ENCODE results near the gene GLRX. TPM values are rescaled to one million over a fixed set of nuclear protein-coding genes. Genes with fewer than 3 reads are reported as not detected.

The GLRX gene
- total RNA-seq, 2 experiments from 2014 or later, result 50.4 to 51.1 TPM

GRCh38 chr5:95770830-95771708 lies 51.5 kb downstream of the GLRX start:
- DNase-seq, result no peak
- Mint-ChIP-seq H3K27me3 (ENCODE audit: low read depth) (no peaks in the 10 kb centered on the region), H3K9me3 (no peaks in the 10 kb centered on the region), H3K4me1 (ENCODE audit: low read depth) (no peaks in the 10 kb centered on the region), H3K27ac (no peak overlapping the region), H3K4me3 (no peak overlapping the region), H3K36me3 (ENCODE audit: low read depth) (no peaks in the 10 kb centered on the region)
- intact Hi-C loops (cut with micrococcal nuclease), result no loop called here
- CTCF ChIA-PET, result interaction anchor here (0.6 to 3.3 kb wide), 6 partner anchors 11 to 107 kb away, joined by 3 to 32 read pairs (median 3); no protein-coding TSS in a partner anchor

- Mint-ChIP-seq H3K4me1 (ENCODE audit: low read depth) (no peaks in the 10 kb centered on the region), H3K27me3 (ENCODE audit: low read depth) (no peaks in the 10 kb centered on the region), H3K9me3 (no peaks in the 10 kb centered on the region), H3K4me3 (no peak overlapping the region), H3K36me3 (ENCODE audit: low read depth) (no peaks in the 10 kb centered on the region), H3K27ac (no peak overlapping the region)
- CTCF ChIA-PET, result interaction anchor here (0.6 to 3.3 kb wide), 8 partner anchors 13 to 196 kb away, joined by 3 to 32 read pairs (median 4); no protein-coding TSS in a partner anchor
- DNase-seq, result no peak
- intact Hi-C loops (cut with micrococcal nuclease), result no loop called here
Observed at GRCh38 chr5:95768731-95769130, 53.8 kb downstream of the GLRX start.

GRCh38 chr5:95763941-95764340 lies 58.6 kb downstream of the GLRX start:
- intact Hi-C loops (cut with micrococcal nuclease), result loop anchor here (5.0 kb wide), 1 partner anchor 212 kb away; the partner anchor contains the start of gene SKIC3
- Mint-ChIP-seq H3K27me3 (ENCODE audit: low read depth) (no peaks in the 10 kb centered on the region), H3K36me3 (ENCODE audit: low read depth) (no peaks in the 10 kb centered on the region), H3K4me3 (no peak overlapping the region), H3K27ac (no peak overlapping the region), H3K4me1 (ENCODE audit: low read depth) (peaks cover 26% of the 10 kb centered on the region), H3K9me3 (no peaks in the 10 kb centered on the region)
- no peak for DNase-seq
- CTCF ChIA-PET, result interaction anchor here (1.0 to 2.1 kb wide), 2 partner anchors 17 to 1397 kb away, joined by 3 to 7 read pairs; no protein-coding TSS in a partner anchor

Other genes starting within 250 kb of the GLRX start
- gene GPR150, start 202.6 kb downstream of the GLRX start, total RNA-seq, result under 1 TPM; 0.64 to 0.94 TPM
- gene RFESD, start 175.9 kb downstream of the GLRX start, total RNA-seq, result 1 to 10 TPM; 9.1 to 9.7 TPM
- gene SPATA9, start 139.7 kb downstream of the GLRX start, total RNA-seq, result not detected
- gene RHOBTB3, start 91.4 kb downstream of the GLRX start, total RNA-seq, result 1 to 10 TPM; 1.5 to 2.4 TPM
- gene ELL2, start 139.1 kb upstream of the GLRX start, total RNA-seq, result 10 to 100 TPM; 75.0 to 78.6 TPM